HepG2 (cell line): ENCODE results near the gene BICRAL. TPM values are rescaled to one million over a fixed set of nuclear protein-coding genes. Genes with fewer than 3 reads are reported as not detected.
A peak's percentile ranks its signal among the peaks of the same experiment; 100 is the strongest.

Experiments
- EP300 ChIP-seq, 3 experiments: sonication (generic) in 1 of 3; formaldehyde crosslinking in 1 of 3; IDR thresholded peaks; 2 replicates each; pipeline versions ENCODE4 v1.5.1 to v1.6.1; 2011 to 2020; ENCODE audit warnings: low read depth in 2 of 3, low read length in 2 of 3, borderline replicate concordance in 1 of 3, improper control_type of control experiment in 1 of 3, mild to moderate bottlenecking in 1 of 3, missing genetic modification reagents in 1 of 3, moderate library complexity in 1 of 3
- HCFC1 ChIP-seq: fragments of 150-350 bp; IDR thresholded peaks from 2 replicates; pipeline ENCODE4 v1.6.1; 2014; ENCODE audit warnings: low read depth, low read length
- MYC ChIP-seq: sonication (generic); formaldehyde crosslinking; IDR thresholded peaks from 2 replicates; pipeline ENCODE4 v1.9.0; 2021; ENCODE audit warnings: missing genetic modification reagents, borderline replicate concordance
- PCBP1 ChIP-seq: fragments of 200-400 bp; formaldehyde crosslinking; IDR thresholded peaks from 2 replicates; pipeline ENCODE4 v1.6.1; 2017; ENCODE audit warnings: mild to moderate bottlenecking, low read depth, low read length, borderline replicate concordance
- SNRNP70 ChIP-seq: fragments of 200-400 bp; formaldehyde crosslinking; IDR thresholded peaks from 2 replicates; pipeline ENCODE4 v1.6.1; 2017; ENCODE audit warnings: mild to moderate bottlenecking, low read depth, low read length, moderate library complexity
- ZNF12 ChIP-seq: sonication (generic); formaldehyde crosslinking; IDR thresholded peaks from 2 replicates; pipeline ENCODE4 v1.5.0; 2020; ENCODE audit warnings: missing genetic modification reagents
- ZNF256 ChIP-seq: sonication (generic); formaldehyde crosslinking; conservative IDR thresholded peaks from 2 replicates; pipeline ENCODE4 v1.4.0; 2020; ENCODE audit warnings: missing genetic modification reagents
- ZNF44 ChIP-seq: sonication (generic); formaldehyde crosslinking; IDR thresholded peaks from 2 replicates; pipeline ENCODE4 v1.5.1; 2020; ENCODE audit warnings: mild to moderate bottlenecking, missing genetic modification reagents
- ZNF670 ChIP-seq: sonication (generic); formaldehyde crosslinking; IDR thresholded peaks from 2 replicates; pipeline ENCODE4 v1.8.0; 2022; ENCODE audit warnings: mild to moderate bottlenecking, missing genetic modification reagents, borderline replicate concordance
- ZNF709 ChIP-seq: sonication (generic); formaldehyde crosslinking; IDR thresholded peaks from 2 replicates; pipeline ENCODE4 v1.5.0; 2020; ENCODE audit warnings: mild to moderate bottlenecking, missing genetic modification reagents
- ZSCAN21 ChIP-seq: sonication (generic); formaldehyde crosslinking; IDR thresholded peaks from 2 replicates; pipeline ENCODE4 v1.8.0; 2022; ENCODE audit warnings: mild to moderate bottlenecking, missing genetic modification reagents, moderate library complexity, borderline replicate concordance
- polyA plus RNA-seq, 8 experiments: library from polyadenylated mRNA; depleted of rRNA in 3 of 8; stranded (reverse) in 7 of 8; unstranded in 1 of 8; fragments of >200 nt; fragmentation: Illumina TruSeq in 4 of 8; extraction: Trizol in 4 of 8; gene quantifications; 2 replicates each; pipeline versions ENCODE4 v1.2.1 to v1.2.3, GENCODE V29; 2011 to 2016; ENCODE audit warnings: low read depth in 4 of 8, missing spikeins in 1 of 8, mixed read lengths in 1 of 8; ENCODE audit not compliant: insufficient read depth in 1 of 8
- total RNA-seq, 5 experiments: library from RNA; depleted of rRNA; stranded (reverse); fragments of >200 nt; fragmentation: Illumina TruSeq; extraction: Trizol; gene quantifications; 2 replicates each; pipeline ENCODE4 v1.2.3, GENCODE V29; 2016; ENCODE audit warnings: low read depth in 1 of 5
- TF ChIP-seq, protein P1 (sequence below), 2 experiments: sonication (generic) in 1 of 2; formaldehyde crosslinking in 1 of 2; IDR thresholded peaks; 2 replicates each; pipeline versions ENCODE4 v1.4.0 to v1.6.1; 2016 to 2020; ENCODE audit warnings: borderline replicate concordance in 1 of 2, low read depth in 1 of 2, mild to moderate bottlenecking in 1 of 2, missing genetic modification reagents in 1 of 2
- TF ChIP-seq, protein P2 (sequence below): sonication (generic); formaldehyde crosslinking; IDR thresholded peaks from 2 replicates; pipeline ENCODE4 v1.4.0; 2020; ENCODE audit warnings: missing genetic modification reagents

BICRAL gene
- total and polyA plus RNA-seq, 2 of the 13 experiments (the other 11 are each of a cell fraction or from before 2014, with no cell fraction given): 5.0 to 13.5 TPM

DNA sequence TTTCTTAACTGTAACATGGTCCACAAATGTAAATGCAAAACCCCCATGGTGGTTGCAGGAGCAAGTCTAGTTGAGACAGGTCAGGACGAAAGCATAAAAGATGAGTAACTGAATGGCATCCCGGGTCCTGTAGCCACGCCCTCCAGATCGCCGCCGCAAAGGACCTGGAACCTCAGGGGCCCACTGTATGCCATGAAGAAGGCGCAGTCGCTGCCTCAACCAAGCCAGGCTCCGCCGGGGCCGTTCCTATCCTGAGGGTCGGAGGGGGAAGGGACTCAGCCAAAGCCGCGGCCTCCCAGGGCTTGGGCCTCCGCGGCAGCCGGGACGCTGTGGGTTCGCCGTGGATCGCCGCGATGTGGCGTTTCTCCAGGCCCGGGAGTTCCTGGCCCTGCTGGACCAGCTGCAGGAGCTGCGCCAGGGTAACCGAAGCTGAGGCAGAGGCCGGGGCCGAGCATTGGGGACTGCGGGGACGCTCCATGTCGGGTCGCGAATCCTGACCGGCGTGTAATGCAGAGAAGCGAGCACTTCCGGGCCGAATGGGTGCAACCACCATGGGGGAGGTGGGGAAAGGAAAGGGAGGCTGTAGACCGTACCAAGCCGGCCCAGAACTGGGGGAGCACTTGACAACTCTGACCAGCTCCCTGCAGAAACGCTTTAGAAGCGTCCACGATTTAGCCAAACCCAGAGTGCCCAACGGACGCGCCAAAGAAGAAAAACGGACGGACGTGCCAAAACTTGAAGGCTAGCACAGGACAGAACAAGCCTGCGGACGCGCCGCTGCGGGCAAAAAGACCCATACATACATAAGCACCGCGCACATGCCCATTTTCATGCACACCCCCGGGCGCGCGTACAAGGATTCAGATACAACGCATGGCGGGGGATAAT, 108.7 kb downstream of the BICRAL start (continued):
- TF ChIP-seq, protein P1, sequence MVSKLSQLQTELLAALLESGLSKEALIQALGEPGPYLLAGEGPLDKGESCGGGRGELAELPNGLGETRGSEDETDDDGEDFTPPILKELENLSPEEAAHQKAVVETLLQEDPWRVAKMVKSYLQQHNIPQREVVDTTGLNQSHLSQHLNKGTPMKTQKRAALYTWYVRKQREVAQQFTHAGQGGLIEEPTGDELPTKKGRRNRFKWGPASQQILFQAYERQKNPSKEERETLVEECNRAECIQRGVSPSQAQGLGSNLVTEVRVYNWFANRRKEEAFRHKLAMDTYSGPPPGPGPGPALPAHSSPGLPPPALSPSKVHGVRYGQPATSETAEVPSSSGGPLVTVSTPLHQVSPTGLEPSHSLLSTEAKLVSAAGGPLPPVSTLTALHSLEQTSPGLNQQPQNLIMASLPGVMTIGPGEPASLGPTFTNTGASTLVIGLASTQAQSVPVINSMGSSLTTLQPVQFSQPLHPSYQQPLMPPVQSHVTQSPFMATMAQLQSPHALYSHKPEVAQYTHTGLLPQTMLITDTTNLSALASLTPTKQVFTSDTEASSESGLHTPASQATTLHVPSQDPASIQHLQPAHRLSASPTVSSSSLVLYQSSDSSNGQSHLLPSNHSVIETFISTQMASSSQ (IDR thresholded peaks at IDR 0.05; ENCODE audit: low read depth): peak; percentile 28; the same call in 1 of the 2 replicates
- TF ChIP-seq, protein P1 (CRISPR knock-in tag; IDR thresholded peaks at IDR 0.05; ENCODE audit: borderline replicate concordance): peak; percentile 94
- peak; percentile 99 for TF ChIP-seq PCBP1
- TF ChIP-seq ZNF256 (CRISPR knock-in tag): peak; percentile 35; the same call in 1 of the 2 replicates
- TF ChIP-seq ZNF44 (CRISPR knock-in tag): peak; percentile 94; the same call in 1 of the 2 replicates
- no peak for TF ChIP-seq EP300 (IDR thresholded peaks at IDR 0.05; ENCODE audit: low read depth in 2 of 2, low read length in 2 of 2)
- peak; percentile 50 for TF ChIP-seq EP300 (CRISPR knock-in tag; IDR thresholded peaks at IDR 0.05; ENCODE audit: borderline replicate concordance)
- TF ChIP-seq HCFC1: peak; percentile 51
- peak; percentile 89; the same call in 1 of the 2 replicates for TF ChIP-seq ZSCAN21 (CRISPR knock-in tag)
- TF ChIP-seq ZNF670 (CRISPR knock-in tag): peak; percentile 88
- peak; percentile 99 for TF ChIP-seq ZNF709 (CRISPR knock-in tag)
- TF ChIP-seq, protein P2, sequence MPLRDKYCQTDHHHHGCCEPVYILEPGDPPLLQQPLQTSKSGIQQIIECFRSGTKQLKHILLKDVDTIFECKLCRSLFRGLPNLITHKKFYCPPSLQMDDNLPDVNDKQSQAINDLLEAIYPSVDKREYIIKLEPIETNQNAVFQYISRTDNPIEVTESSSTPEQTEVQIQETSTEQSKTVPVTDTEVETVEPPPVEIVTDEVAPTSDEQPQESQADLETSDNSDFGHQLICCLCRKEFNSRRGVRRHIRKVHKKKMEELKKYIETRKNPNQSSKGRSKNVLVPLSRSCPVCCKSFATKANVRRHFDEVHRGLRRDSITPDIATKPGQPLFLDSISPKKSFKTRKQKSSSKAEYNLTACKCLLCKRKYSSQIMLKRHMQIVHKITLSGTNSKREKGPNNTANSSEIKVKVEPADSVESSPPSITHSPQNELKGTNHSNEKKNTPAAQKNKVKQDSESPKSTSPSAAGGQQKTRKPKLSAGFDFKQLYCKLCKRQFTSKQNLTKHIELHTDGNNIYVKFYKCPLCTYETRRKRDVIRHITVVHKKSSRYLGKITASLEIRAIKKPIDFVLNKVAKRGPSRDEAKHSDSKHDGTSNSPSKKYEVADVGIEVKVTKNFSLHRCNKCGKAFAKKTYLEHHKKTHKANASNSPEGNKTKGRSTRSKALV: no peak; the same call in 1 of the 2 replicates
- no peak for TF ChIP-seq SNRNP70
- TF ChIP-seq ZNF12: no peak
- peak; percentile 82 for TF ChIP-seq MYC (CRISPR knock-in tag)
